Stromal cell of bone marrow (primary cell): ENCODE measurements around the gene TRIP6.
A peak's percentile ranks its signal among the peaks of the same experiment; 100 is the strongest.
"Not testable (repeated sequence)": the region's sequence is repeated elsewhere in the genome, so short reads cannot be mapped to it uniquely, and the experiment has no call there.

Experiments
- DNase-seq: peaks from one replicate; pipeline ENCODE4 v3.0.0-alpha.2; 2012; ENCODE audit warnings: low read depth

Gene TRIP6

GRCh38 chr7:100839361-100839760, 27.8 kb upstream of the TRIP6 start:
- DNase-seq, result no peak

- DNase-seq, result no peak
Observed at GRCh38 chr7:100840470-100841100, 26.6 kb upstream of the TRIP6 start.

- DNase-seq, result no peak
Observed at GRCh38 chr7:100847360-100847759, 19.8 kb upstream of the TRIP6 start.

GRCh38 chr7:100852048-100852872, 14.9 kb upstream of the TRIP6 start, which contains the start of gene SLC12A9:
SLC12A9 (plus strand) TSS chr7:100852713; CDS start chr7:100854198, 1,485 bp downstream.
- DNase-seq, result peak; percentile 84

- DNase-seq, result no peak
Observed at GRCh38 chr7:100854146-100854895, 12.9 kb upstream of the TRIP6 start.

GRCh38 chr7:100854899-100855298, 12.3 kb upstream of the TRIP6 start:
- DNase-seq, result not testable (repeated sequence)

- no peak for DNase-seq
Observed at GRCh38 chr7:100855515-100855914, 11.7 kb upstream of the TRIP6 start.

- no peak for DNase-seq
Observed at GRCh38 chr7:100856871-100857282, 10.3 kb upstream of the TRIP6 start.

GRCh38 chr7:100859856-100860255, 7.3 kb upstream of the TRIP6 start:
- no peak for DNase-seq

- no peak for DNase-seq
Observed at GRCh38 chr7:100860702-100861615, 6.2 kb upstream of the TRIP6 start.

GRCh38 chr7:100861616-100861985, 5.6 kb upstream of the TRIP6 start:
- no peak for DNase-seq

GRCh38 chr7:100863406-100863950, 3.7 kb upstream of the TRIP6 start:
- no peak for DNase-seq

GRCh38 chr7:100864263-100864845, 2.8 kb upstream of the TRIP6 start:
- no peak for DNase-seq

- DNase-seq, result no peak
Observed at GRCh38 chr7:100865372-100865911, 1.7 kb upstream of the TRIP6 start.

- no peak for DNase-seq
Observed at GRCh38 chr7:100865938-100866728, 1.1 kb upstream of the TRIP6 start.

- no peak for DNase-seq
Observed at GRCh38 chr7:100866729-100867039, 503 bp upstream of the TRIP6 start.

GRCh38 chr7:100867776-100868485, 744 bp downstream of the TRIP6 start:
- DNase-seq, result no peak

GRCh38 chr7:100873599-100874299, 6.6 kb downstream of the TRIP6 start:
- no peak for DNase-seq

GRCh38 chr7:100874300-100874576, 7.1 kb downstream of the TRIP6 start:
- no peak for DNase-seq
